Ramos (cell line): ENCODE measurements around the gene LURAP1L.
"Not testable (repeated sequence)": the region's sequence is repeated elsewhere in the genome, so short reads cannot be mapped to it uniquely, and the experiment has no call there.

ENCODE experiments used
- in situ Hi-C: fragments of 300-500 bp; cut with MboI; formaldehyde crosslinking; loops from one replicate; pipeline ENCODE4 v1.14.3; 2022; ENCODE audit warnings: low sequenced_read_pairs; ENCODE audit not compliant: unreplicated experiment

The LURAP1L gene

GRCh38 chr9:12851341-12852090, 76.7 kb downstream of the LURAP1L start:
- in situ Hi-C loops = no loop called here

- in situ Hi-C loops = no loop called here
These were observed 78.2 kb downstream of the LURAP1L start for GRCh38 chr9:12853051-12853450.

DNA sequence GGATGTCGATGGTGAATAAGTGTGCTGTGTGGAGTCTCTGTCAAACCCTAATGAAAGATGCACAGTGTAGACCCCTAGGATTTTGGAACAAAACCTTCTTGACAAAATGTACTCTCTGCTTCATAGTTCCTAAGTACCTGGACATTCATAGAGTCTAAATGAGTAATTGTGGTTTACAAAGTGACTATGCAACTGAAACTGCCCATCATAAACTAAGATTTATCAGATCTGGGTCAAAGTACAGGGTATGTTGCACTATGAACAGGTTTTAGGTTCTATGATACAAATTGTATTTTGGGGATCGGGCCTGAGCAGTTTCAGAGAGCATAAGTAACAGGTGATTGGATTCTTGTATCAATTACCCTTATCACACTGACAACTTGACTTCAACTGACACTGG, 79.4 kb downstream of the LURAP1L start:
- in situ Hi-C loops = no loop called here

- in situ Hi-C loops = no loop called here
These were observed 80.2 kb downstream of the LURAP1L start for GRCh38 chr9:12855066-12855465.

DNA sequence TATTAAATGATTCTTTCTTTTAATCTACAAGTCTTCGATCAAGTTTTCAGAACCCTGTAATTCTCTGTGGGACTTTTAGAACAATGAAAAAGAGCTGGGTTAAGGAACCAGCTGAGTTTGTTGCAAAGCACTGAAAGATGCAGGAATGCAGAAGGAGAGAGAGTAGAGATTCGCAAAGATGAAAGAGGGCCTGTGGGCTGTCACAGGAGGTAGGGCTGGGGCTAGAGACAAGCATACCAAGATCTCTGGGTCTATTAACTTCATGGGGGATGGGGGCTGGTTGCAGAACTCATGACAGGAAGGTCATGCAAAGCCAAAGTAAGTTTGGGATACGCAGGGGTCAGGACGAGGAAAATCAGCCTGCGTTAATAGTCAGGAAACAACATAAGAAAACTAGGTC, 81.8 kb downstream of the LURAP1L start:
- in situ Hi-C loops = no loop called here

DNA sequence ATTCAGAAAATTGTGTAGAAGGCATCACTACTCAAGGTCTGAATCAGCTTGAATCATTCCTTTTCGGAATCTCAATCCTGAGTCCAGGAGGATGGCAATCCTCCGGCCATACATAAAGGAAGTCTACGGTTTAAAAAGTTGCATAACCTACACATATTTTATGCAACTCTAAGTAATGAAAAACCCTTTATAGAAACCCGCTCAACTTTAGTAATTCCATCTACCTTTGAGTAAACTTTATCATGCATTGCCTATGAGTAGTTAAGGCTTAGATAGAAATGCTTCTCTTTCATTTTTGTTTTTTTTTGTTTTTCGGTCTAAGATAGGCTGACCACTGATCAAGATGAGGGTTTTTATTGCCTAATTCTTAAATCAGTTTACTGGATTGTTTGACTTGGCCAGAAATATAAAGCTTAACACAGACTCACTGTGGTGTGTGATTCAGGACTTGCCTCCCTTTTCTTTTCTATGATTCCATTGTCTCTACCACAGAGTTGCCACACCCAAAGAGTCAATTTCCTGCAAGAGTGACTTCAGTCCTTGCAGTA, 85.0 kb downstream of the LURAP1L start:
- in situ Hi-C loops = no loop called here

DNA sequence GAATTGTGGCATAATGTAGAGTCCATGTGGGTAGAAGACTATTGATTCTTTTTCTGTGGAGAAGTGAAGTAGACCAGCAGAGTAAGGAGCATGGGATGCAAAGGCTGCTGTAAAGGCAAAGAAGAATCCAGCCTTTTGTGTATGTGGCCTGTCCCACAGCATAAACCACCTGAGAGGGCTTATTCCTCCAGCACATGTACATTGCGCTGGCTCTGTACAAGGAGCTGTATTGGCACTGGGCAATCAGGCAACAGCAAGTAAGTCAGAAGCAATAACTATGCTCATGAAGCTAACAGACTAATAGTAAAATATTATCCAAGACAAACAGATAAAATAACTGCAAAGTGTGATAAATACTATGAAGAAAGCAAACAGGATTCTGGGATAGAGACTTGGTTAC, 86.2 kb downstream of the LURAP1L start:
- in situ Hi-C loops = no loop called here

GRCh38 chr9:12862611-12863410, 88.0 kb downstream of the LURAP1L start:
- in situ Hi-C loops = no loop called here

- in situ Hi-C loops = no loop called here
These were observed 88.8 kb downstream of the LURAP1L start for GRCh38 chr9:12863618-12864017.

- in situ Hi-C loops = not testable (repeated sequence)
These were observed 90.6 kb downstream of the LURAP1L start for GRCh38 chr9:12865380-12865779.
